OCI-LY1 (cell line): ENCODE data around the gene KLHL33.

ENCODE experiments used
- H2AFZ ChIP-seq: fragments of 200-600 bp; sonication (generic), shearing (Covaris generic); 2 replicates; pipeline ENCODE4 v1.6.0; 2014; ENCODE audit warnings: antibody characterized with exemption, mild to moderate bottlenecking, low read length
- H3F3A ChIP-seq: fragments of 200-600 bp; sonication (generic), shearing (Covaris generic); 2 replicates; pipeline ENCODE4 v1.6.0; 2014; ENCODE audit warnings: mild to moderate bottlenecking, antibody characterized with exemption, low read length, moderate library complexity; ENCODE audit not compliant: insufficient read depth
- H3K27ac ChIP-seq: fragments of 200-600 bp; sonication (generic); 2 replicates; pipeline ENCODE4 v1.5.1; 2014; ENCODE audit warnings: low read length, mixed run types, mild to moderate bottlenecking, low read depth; ENCODE audit not compliant: poor library complexity, severe bottlenecking
- H3K27me3 ChIP-seq: fragments of 200-600 bp; sonication (generic); 2 replicates; pipeline ENCODE4 v1.6.0; 2014; ENCODE audit warnings: antibody characterized with exemption, mild to moderate bottlenecking, low read length, moderate library complexity; ENCODE audit not compliant: insufficient read depth
- H3K36me3 ChIP-seq: fragments of 200-600 bp; sonication (generic); 2 replicates; pipeline ENCODE4 v1.6.1; 2014; ENCODE audit warnings: mild to moderate bottlenecking, antibody characterized with exemption, low read length, moderate library complexity, mixed read lengths; ENCODE audit not compliant: insufficient read depth
- H3K4me1 ChIP-seq: fragments of 200-600 bp; sonication (generic); 2 replicates; pipeline ENCODE4 v1.5.1; 2014; ENCODE audit warnings: mild to moderate bottlenecking, low read length, moderate library complexity; ENCODE audit not compliant: insufficient read depth, severe bottlenecking
- H3K4me2 ChIP-seq: fragments of 200-600 bp; sonication (generic), shearing (Covaris generic); 2 replicates; pipeline ENCODE4 v1.6.1; 2014; ENCODE audit warnings: low read length
- H3K4me3 ChIP-seq: fragments of 200-600 bp; sonication (generic); 2 replicates; pipeline ENCODE4 v1.5.1; 2014; ENCODE audit warnings: low read length, low read depth, mild to moderate bottlenecking, mixed read lengths; ENCODE audit not compliant: poor library complexity, severe bottlenecking
- H3K79me2 ChIP-seq: fragments of 200-600 bp; shearing (Covaris generic); 2 replicates; pipeline ENCODE4 v1.6.1; 2016; ENCODE audit warnings: mixed run types, low read length, mixed read lengths; ENCODE audit not compliant: insufficient read depth
- H3K9ac ChIP-seq: fragments of 200-600 bp; sonication (generic), shearing (Covaris generic); 2 replicates; pipeline ENCODE4 v1.6.1; 2014; ENCODE audit warnings: mild to moderate bottlenecking, low read length, mixed read lengths
- H3K9me2 ChIP-seq: fragments of 200-600 bp; sonication (generic), shearing (Covaris generic); 2 replicates; pipeline ENCODE4 v1.6.1; 2014; ENCODE audit warnings: low read depth, mild to moderate bottlenecking, low read length, mixed read lengths
- H3K9me3 ChIP-seq: fragments of 200-600 bp; shearing (Covaris generic); 2 replicates; pipeline ENCODE4 v1.6.1; 2014; ENCODE audit warnings: low read length, mixed read lengths
- H4K20me1 ChIP-seq: fragments of 200-600 bp; sonication (generic), shearing (Covaris generic); 2 replicates; pipeline ENCODE4 v1.6.0; 2016; ENCODE audit warnings: mild to moderate bottlenecking, low read length; ENCODE audit not compliant: insufficient read depth
- EZH2 ChIP-seq: fragments of 200-600 bp; sonication (generic), shearing (Covaris generic); IDR thresholded peaks from 2 replicates; pipeline ENCODE4 v1.8.0; 2017; ENCODE audit warnings: borderline replicate concordance, mixed run types, mild to moderate bottlenecking, antibody characterized with exemption, low read length, moderate library complexity, mixed read lengths
- TF ChIP-seq, protein P1 (sequence below): fragments of 200-600 bp; sonication (generic), shearing (Covaris generic); IDR thresholded peaks from 2 replicates; pipeline ENCODE4 v1.5.1; 2017; ENCODE audit warnings: mild to moderate bottlenecking, antibody characterized with exemption, low read length, moderate library complexity, mixed read lengths

The KLHL33 gene

GRCh38 chr14:20468764-20469241, 32.8 kb upstream of the KLHL33 start:
- H3K27ac ChIP-seq, result no peak overlapping the region

GRCh38 chr14:20461225-20462141, 25.5 kb upstream of the KLHL33 start, which contains the start of gene PIP4P1:
Gene PIP4P1 (minus strand): TSS chr14:20461434. CDS start chr14:20461325, 109 bp downstream.
- no peaks in the 10 kb centered on the region for H3F3A ChIP-seq
- no peak within 1 kb of the TSS for H2AFZ ChIP-seq
- peak within 1 kb of the TSS; percentile 90 for H3K4me3 ChIP-seq
- H3K27me3 ChIP-seq, result no peaks in the 10 kb centered on the region
- no peaks in the 10 kb centered on the region for H3K9me2 ChIP-seq
- no peaks in the 10 kb centered on the region for H3K79me2 ChIP-seq
- peaks cover 38% of the 10 kb centered on the region for H3K36me3 ChIP-seq
- H3K27ac ChIP-seq, result peak within 1 kb of the TSS; percentile 89
- peak within 1 kb of the TSS; percentile 99 for H3K4me2 ChIP-seq
- H3K9ac ChIP-seq, result peak within 1 kb of the TSS; percentile 90
- H4K20me1 ChIP-seq, result no peaks in the 10 kb centered on the region
- TF ChIP-seq EZH2, result no peak
- TF ChIP-seq, protein P1, sequence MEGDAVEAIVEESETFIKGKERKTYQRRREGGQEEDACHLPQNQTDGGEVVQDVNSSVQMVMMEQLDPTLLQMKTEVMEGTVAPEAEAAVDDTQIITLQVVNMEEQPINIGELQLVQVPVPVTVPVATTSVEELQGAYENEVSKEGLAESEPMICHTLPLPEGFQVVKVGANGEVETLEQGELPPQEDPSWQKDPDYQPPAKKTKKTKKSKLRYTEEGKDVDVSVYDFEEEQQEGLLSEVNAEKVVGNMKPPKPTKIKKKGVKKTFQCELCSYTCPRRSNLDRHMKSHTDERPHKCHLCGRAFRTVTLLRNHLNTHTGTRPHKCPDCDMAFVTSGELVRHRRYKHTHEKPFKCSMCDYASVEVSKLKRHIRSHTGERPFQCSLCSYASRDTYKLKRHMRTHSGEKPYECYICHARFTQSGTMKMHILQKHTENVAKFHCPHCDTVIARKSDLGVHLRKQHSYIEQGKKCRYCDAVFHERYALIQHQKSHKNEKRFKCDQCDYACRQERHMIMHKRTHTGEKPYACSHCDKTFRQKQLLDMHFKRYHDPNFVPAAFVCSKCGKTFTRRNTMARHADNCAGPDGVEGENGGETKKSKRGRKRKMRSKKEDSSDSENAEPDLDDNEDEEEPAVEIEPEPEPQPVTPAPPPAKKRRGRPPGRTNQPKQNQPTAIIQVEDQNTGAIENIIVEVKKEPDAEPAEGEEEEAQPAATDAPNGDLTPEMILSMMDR, result no peak
- H3K9me3 ChIP-seq, result no peaks in the 10 kb centered on the region
- peaks cover 24% of the 10 kb centered on the region for H3K4me1 ChIP-seq

More at GRCh38 chr14:20468764-20469241, 32.8 kb upstream of the KLHL33 start:
- peak overlapping the region; percentile 98 for H3K4me3 ChIP-seq
- no peaks in the 10 kb centered on the region for H4K20me1 ChIP-seq
- H3K36me3 ChIP-seq, result peaks cover 25% of the 10 kb centered on the region
- H3K79me2 ChIP-seq, result peaks cover 22% of the 10 kb centered on the region
- H3K4me2 ChIP-seq, result peak overlapping the region; percentile 98
- no peaks in the 10 kb centered on the region for H3K9me3 ChIP-seq
- TF ChIP-seq, protein P1, result no peak
- TF ChIP-seq EZH2, result no peak
- no peaks in the 10 kb centered on the region for H3F3A ChIP-seq
- no peak overlapping the region for H2AFZ ChIP-seq
- H3K27me3 ChIP-seq, result no peaks in the 10 kb centered on the region
- H3K9me2 ChIP-seq, result no peaks in the 10 kb centered on the region
- peaks cover 26% of the 10 kb centered on the region for H3K4me1 ChIP-seq
- H3K9ac ChIP-seq, result peak overlapping the region; percentile 98; the same call in 1 of the 2 replicates

GRCh38 chr14:20460458-20461224, 24.7 kb upstream of the KLHL33 start:
- H3K27me3 ChIP-seq, result no peaks in the 10 kb centered on the region
- H3F3A ChIP-seq, result no peaks in the 10 kb centered on the region
- H3K36me3 ChIP-seq, result peaks cover 44% of the 10 kb centered on the region
- H3K4me1 ChIP-seq, result peaks cover 32% of the 10 kb centered on the region
- no peaks in the 10 kb centered on the region for H3K9me2 ChIP-seq
- peak overlapping the region; percentile 90 for H3K4me3 ChIP-seq
- TF ChIP-seq, protein P1, result no peak
- TF ChIP-seq EZH2, result no peak
- H3K9ac ChIP-seq, result peak overlapping the region; percentile 90
- H3K27ac ChIP-seq, result peak overlapping the region; percentile 89
- no peaks in the 10 kb centered on the region for H4K20me1 ChIP-seq
- H3K9me3 ChIP-seq, result no peaks in the 10 kb centered on the region
- peaks cover 8% of the 10 kb centered on the region for H3K79me2 ChIP-seq
- H3K4me2 ChIP-seq, result peak overlapping the region; percentile 99
- no peak overlapping the region for H2AFZ ChIP-seq
